Lung microvascular endothelial cell (primary cell): ENCODE measurements around the gene HAVCR2. TPM values are rescaled to one million over a fixed set of nuclear protein-coding genes. Genes with fewer than 3 reads are reported as not detected.
"Not testable (repeated sequence)": the region's sequence is repeated elsewhere in the genome, so short reads cannot be mapped to it uniquely, and the experiment has no call there.

Experiments
- DNase-seq, 2 donors: peaks; one replicate each; pipeline versions ENCODE4 v3.0.0 to v3.0.0-alpha.2; 2010; ENCODE audit warnings: low read depth in 2 of 2
- total RNA-seq: library from RNA; depleted of rRNA; stranded (reverse); fragments of >200 nt; gene quantifications from 2 replicates; pipeline ENCODE4 v1.2.1, GENCODE V29; 2014

HAVCR2 gene
- total RNA-seq, 1 donor from 2014 or later: not detected

DNA sequence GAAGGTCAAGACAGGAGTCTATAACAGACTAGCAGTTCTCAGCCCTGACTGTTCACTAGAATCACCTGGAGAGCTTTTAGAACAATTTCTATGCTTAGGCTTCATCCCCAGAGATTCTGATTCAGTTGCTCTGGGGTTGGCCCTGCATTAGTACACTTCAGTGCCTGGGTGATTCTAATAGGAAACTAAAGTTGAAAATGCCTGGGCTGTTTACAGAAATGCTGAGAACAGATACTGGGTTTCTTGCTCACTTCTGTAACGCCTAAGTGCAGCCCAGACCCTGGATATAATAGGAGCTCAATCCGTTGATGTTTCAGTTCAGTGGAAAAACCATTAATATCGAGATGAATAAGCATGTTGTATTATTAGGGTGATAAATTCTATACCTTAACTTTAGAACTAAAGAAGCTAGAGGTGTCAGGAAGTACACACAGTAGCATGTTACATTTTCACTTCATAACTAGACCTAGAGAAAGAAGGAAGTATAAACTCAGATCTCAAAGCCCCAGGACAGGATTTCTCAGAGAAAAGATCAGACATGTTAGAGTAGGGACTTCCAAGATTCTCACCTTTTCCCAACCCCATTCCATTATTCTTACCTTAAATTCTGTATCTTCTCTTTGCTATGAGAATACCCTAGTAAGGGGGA is 20.4 kb downstream of the HAVCR2 start:
- no peak for DNase-seq

DNA sequence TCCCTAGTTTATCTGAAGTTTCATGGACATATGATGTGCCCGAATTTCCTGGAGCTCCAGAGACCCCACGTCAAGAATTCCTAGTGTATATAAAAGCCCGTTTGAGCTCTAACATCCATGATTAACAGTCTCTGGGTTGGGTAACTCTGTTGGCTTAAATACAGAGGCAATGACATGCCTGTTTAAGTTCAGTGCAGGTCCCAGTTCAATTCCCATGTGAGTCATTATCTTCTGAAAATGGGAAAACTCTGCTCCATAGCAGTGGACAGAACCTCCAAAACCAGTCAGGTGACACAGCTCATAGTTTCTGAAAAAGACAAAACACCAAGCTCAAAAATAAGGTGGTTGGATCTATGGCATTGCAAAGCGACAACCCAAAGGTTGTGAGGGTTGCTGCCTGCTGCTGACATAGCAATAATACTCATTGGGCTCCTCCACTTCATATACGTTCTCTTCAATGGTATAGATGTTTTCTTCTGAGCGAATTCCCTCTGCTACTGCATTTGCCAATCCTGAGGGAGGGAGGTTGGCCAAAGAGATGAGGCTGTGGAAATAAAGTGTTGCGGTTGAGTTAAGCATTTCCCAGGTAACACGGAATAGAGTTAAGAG is 22.0 kb downstream of the HAVCR2 start:
- DNase-seq: no peak

DNA sequence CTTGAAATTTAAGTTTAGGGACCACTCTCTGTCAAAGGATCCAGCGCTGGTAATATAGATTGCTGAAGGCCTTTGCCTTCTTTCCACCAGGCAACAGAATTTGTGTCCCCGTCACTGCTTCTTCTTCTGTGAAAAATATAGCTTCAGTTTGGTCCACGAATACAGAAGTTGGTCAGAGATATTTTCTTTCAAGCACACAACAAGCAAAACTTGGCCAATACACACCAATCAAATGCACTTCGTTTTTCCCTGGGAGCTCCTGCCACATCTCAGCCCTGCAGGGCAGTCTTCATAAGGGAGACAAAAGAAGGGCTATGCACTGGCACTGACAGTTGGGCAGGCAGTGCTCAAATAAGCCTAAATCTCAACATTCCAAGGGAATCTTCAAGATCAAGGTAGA is 22.9 kb downstream of the HAVCR2 start:
- DNase-seq: no peak

DNA sequence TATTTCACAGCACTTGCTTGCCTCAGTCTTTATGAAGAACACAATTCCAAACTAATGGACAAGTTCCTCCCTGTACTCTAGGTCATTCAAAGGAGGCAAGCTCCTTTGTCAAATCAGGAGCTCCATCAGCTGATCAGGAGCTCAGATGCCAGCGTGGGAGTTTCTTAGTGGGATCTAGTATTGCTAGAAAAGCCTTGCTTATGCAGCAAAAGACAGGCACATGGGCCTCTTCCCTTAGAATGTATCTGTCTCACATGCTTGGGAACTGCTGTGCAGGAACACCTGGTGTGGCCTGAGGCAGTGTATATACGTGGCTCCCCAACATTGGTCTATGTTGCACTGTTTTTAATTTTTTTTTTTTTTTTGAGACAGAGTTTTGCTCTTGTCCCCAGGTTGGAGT is 28.6 kb downstream of the HAVCR2 start:
- DNase-seq: no peak

DNA sequence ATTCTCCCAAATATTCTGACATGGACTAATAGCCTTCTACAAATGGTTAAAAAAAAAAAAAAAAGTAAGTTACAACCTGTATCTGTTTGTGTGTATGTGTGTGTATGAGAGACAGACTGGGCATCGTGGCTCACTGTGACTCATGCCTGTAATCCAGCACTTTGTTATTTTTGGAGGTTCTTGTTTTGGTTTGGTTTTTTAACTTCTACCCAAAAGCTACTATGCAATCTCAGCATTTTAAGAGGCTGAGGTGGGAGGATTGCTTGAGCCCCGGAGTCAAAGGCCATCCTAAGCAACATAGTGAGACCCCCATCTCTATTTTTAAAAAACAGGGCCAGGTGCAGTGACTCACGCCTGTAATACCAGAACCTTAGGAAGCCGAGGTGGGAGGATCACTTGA is 32.3 kb downstream of the HAVCR2 start:
- DNase-seq: no peak

DNA sequence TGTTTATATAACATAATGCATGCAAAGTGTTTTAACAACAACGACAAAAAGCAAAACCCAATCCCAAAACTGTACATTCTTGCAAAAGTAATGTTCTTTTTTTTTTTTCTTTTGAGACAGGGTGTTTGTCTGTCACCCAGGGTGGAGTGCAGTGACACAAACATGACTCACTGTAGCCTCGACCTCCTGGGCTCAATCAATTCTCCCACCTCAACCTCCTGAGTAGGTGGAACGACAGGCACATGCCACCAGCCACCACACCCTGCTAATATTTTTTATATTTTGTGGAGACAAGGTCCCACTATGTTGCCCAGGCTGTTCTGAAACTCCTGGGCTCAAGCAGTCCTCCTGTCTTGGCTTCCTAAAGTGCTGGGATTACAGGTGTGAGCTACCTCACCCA is 36.3 kb downstream of the HAVCR2 start:
- no peak for DNase-seq

DNA sequence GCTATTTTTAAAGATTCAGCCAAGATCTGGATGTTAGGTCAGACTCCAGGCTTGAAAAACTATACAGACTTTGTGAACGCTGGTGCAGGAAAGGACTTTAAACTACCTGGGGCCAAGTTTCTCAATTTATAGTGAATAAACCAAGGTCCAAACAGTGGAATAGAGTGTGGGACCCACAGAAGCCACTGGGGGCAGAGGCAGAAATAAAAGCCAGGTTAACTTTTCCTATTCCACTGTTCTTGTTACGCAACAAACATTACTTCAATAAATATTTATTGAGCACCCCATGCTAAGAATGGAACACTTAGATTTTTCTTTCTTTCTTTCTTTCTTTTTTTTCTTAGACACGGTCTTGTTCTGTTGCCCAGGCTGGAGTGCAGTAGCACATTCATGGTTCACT is 38.9 kb downstream of the HAVCR2 start:
- no peak for DNase-seq

DNA sequence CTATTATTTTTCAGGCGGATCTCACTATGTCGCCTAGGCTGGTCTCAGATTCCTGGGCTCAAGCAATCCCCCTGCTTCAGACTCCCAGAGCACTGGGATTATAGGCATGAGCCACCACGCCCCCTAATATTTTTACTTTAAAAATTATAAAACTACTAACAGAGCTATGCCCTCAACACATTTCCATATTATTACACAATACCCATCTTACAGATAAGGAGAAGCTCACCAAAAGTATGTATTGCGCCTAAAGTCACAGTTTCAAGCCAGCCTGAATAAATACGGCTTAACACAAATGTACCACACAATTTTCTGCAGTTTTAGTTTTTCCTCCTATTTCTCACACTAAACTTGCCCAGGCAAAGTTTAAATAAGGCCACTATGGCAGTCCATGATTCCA is 40.1 kb downstream of the HAVCR2 start:
- no peak for DNase-seq

DNA sequence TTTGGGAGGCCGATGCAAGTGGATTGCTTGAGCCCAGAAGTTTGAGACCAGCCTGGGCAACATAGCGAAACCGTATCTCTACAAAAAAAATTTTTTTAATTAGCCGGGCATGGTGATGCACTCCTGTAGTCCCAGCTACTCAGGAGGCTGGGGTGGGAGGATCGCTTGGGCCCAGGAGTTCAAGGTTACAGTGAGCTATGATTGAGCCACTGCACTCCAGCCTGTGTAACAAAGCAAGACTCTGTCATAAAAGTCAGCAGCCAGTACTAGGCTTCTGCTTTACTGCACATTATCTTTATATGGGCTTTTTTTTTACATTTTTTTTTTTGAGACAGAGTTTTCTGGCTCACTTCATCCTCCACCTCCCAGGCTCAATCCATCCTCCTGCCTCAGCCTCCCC is 40.5 kb downstream of the HAVCR2 start:
- DNase-seq: no peak

DNA sequence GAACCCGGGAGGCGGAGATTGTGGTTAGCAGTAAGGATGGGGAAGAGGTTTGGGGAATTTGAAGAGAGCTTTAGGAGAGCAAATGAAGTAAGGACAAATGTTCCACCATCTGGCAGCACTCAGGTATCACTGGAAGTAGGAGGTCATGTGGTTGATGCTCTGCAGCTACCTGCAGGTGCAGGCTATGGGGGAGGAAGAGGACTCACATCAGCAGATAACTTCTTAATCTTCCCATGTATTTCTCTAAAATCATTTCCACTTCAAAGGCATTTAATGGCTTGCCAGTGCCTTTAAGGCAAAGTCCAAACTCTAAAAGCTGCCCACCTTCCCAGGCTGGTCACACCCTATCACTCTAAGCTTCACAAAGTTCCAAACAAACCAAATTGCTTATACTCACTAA is 41.8 kb downstream of the HAVCR2 start:
- DNase-seq: no peak

DNA sequence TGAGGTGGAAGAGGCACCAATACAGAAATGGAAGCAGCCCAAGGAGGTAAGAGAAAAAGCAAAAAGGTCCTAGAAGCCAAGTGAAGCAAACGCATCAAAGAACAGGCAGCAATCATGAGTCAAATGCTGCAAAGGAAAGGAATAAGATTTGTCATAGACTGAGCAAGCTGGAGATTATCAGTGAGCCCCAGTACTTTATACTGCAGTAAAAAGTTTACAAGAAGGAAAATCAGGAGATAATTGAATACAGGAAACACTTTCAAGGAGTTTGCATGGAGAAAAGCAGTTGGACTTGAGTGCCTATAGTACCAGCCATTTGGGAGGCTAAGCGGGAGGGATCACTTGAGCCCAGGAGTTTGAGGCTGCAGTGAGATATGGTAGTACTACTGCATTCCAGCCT is 42.8 kb downstream of the HAVCR2 start:
- no peak for DNase-seq

DNA sequence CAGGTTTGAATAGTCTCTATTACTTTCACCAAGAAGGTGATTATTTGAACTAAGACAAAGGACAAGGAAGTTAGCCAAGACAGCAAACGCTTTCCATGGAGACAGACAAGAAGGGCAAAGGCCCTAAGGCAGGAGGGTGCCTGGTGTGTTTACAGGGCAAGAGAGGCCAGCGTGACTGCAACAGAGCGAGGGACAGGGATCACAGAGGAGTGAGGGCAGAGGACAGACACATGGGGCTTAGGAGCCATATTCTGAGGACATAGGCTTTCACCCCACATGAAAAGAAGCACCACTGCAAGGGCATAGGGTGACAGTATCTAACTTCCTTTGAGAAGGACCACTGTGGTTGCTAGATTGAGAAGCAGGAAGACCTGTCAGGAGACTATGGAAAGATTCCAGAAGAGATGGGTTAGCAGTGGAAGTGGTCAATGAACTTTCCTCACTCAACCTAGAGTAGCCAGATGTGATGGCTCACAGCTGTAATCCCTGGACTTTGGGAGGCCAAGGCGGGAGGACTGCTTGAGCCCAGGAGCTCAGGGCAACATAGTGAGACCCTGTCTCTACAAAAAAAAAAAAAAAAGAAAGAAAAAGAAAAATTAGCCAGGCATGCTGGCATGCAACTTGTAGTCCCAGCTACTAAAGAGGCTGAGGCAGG is 44.9 kb downstream of the HAVCR2 start:
- DNase-seq: no peak

DNA sequence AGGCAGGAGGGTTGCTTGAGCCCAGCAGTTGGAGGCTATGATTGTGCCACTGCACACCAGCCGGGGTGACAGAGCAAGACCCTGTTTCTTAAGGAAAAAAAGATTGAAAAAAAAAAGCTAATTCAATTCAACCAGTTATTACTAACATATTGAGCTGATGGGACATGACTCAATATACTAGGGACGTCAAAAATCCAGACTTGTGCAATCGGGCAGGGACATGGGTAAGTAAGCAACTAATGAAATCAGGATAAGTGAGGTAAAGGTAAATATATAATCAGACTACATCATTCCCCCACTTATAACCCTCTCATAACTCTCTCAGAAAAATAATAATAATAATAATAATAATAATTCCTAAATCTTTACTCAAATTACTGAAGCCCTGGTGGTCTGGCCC is 49.0 kb downstream of the HAVCR2 start:
- no peak for DNase-seq

DNA sequence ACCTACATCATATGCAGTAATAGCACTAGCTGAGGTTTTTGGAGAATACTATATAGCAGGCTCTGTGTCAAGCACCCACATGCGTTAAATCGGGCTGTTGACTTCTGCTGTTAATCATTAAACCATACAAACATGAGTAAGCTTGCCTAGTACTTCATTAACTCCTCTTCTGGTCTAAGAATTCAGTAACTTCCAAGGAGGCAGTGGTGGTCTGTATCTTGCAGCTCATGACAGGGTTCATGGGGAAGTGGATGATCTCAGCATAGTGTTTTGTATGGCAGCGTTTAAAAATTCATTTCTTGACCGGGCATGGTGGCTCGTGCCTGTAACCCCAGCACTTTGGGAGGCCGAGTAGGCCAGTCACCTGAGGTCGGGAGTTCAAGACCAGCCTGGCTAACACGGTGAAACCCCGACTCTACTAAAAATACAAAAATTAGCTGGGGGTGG is 49.7 kb downstream of the HAVCR2 start, which contains the start of gene HAVCR1:
HAVCR1 (minus strand) TSS at position 24 of the 447 bp plus-strand sequence. CDS start 1,173 bp downstream, outside the sequence.
- no peak for DNase-seq

DNA sequence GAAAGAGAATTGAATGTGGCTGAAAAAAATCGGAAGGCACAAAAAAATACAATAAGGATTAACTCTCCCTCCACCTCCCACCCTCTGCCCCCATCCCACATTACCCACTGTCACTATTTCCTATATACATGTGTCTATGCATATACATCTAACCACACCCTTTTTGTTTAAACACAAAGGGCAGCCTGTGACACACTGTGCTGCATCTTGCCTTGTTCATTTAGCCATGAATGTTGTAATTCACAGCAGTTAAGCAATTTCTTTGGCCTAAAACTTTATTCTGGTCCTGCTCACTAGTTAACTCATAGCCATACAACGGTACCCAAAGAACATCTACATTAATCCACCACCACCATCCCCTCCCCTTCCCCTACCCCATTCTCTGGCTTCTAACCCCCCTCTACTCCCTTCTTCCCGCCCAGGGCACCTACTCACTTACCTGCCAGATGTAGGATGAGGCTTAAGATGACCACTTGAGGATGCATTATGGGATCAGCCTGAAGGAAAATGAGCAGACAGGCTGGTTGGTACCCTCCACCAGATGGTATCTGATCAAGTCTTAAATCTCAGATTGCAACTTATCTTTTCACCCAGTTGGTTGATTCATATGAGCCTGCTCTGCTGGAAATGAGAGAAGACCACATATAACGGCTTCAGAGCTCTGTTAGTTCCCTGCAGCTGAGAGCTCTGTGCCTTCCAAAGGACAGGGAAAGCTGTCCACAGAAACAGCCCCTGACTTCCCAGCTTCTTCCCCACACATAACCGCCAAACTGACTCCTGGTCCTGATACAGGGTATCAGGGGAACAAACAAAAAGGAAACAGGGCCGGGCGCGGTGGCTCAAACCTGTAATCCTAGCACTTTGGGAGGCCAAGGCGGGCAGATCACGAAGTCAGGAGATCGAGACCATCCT is 51.1 kb downstream of the HAVCR2 start:
- no peak for DNase-seq

DNA sequence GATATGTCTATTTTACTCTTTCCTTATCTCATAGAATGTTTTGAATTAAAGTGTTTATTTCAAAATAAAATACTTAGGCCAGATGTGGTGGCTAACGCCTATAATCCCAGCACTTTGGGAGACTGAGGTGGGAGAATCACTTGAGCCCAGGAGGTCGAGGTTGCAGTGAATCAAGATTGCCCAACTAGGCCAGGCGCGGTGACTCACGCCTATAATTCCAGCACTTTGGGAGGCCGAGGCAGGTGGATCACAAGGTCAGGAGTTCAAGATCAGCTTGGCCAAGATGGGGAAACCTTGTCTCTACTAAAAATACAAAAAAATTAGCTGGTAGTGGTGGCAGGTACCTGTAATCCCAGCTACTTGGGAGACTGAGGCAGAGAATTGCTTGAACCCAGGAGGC is 52.0 kb downstream of the HAVCR2 start:
- not testable (repeated sequence) for DNase-seq

DNA sequence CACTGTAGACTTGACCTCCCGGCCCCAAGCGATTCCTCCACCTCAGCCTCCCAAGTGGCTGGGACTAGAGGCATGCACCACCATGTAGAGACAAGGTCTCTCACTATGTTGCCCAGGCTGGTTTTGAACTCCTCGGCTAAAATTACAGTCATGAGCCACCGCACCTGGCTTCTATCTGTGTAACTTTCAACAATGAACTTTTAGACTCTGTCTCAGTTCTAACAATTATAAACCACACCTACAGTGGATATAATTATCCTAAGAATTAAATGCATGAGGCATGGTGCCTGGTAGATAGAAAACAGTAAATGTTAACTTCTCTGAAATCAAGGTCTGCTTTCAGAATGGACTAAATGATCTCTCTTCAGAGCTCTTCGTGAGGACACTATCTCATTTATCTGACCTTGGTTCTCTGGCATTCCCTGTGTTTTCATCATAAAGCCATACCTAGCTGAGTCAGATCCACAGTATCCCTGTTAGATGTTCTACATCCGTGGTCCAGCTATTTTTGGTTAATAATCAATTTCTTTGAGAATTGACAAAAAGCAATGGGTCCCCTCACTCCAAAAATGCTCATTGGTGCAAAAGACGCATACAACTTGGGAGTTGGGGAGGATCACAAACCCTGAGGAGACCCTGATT is 57.1 kb downstream of the HAVCR2 start:
- no peak for DNase-seq

DNA sequence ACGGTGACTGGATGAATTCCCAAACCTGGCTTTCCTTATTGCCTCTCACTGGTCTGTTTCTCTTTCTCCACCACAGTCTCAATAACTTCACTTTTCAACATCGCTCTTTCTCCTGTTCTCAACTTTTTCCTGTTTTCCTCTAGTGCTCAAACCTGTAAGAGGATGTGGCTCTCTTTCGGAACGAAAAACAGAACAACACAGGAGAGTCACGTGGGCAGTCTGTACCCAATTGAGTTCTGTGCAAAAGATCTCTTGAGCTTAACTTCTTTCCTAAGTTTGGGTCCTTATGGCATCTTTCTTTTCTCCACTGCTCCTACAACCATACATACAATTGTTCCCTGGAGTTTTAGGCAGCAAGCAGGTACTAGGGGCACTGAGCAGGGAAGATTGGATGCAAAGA is 58.8 kb downstream of the HAVCR2 start:
- no peak for DNase-seq

DNA sequence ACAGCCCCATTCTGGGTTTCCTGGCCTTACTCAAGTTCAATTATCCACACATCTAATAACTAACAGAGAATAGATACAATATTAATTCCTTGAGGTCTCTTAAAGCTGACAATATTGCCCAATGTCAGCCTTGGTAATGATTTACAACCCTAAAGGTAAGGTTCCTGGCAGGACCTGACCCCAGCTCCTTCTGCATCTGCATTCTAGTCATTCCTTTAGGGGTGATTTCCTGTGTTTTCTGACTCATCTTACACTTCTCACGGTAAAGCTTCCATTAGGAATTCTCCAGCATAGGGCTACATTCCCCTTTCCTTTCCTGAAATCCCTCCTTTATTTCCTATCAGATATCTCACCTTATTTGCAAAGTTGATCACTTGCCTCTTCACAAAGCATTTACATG is 59.2 kb downstream of the HAVCR2 start:
- DNase-seq: no peak

DNA sequence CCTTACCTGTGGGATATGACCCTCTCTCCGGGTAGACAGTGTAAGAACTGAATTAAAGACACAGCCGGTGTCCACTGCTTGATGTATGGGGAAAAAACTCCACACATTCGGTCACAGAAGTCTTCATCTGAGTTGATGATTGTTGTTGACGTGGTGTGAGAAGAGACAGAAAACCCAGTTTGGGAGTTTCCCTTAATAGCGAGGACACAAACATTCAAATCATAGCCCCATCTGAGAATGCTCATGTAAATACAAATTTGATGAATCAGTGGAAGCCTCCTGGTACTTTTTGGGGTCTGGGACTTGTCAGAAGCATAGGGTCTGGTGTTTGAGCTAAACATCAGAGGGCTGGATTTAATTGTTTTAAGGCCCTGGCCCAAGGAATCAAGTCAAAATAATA is 60.9 kb downstream of the HAVCR2 start:
- no peak for DNase-seq

DNA sequence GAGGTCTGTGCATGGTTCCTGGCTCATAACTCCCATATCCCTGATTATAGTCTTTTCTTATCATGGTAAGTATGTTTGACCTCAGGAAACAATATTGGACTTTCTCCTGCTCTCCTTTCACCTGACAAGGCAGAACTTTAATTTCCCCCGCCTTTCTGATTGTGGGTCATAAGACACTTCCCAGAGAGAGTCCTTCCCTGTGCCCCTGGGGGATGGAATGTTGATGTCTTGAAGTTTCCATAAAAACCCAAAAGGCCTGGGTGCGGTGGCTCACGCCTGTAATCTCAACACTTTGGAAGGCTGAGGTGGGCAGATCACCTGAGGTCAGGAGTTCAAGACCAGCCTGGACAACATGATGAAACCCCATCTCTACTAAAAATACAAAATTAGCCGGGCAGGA is 61.8 kb downstream of the HAVCR2 start:
- DNase-seq: not testable (repeated sequence)
